Smooth muscle cell (in vitro differentiated cells): Measurements from ENCODE around the gene AIFM1. TPM values are rescaled to one million over a fixed set of nuclear protein-coding genes. Genes with fewer than 3 reads are reported as not detected.

ENCODE experiments used
- DNase-seq: peaks from one replicate; lab custom pipeline; 2025; ENCODE audit not compliant: unreplicated experiment; lab: John Stamatoyannopoulos, UW
- H2AFZ ChIP-seq: fragments of 200-600 bp; sonication (generic); 2 replicates; pipeline ENCODE4 v1.6.0; 2016; ENCODE audit warnings: antibody characterized with exemption, low read depth, mild to moderate bottlenecking
- H3F3A ChIP-seq: fragments of 200-600 bp; sonication (generic); 2 replicates; pipeline ENCODE4 v1.6.0; 2017; ENCODE audit warnings: antibody characterized with exemption, low read depth
- H3K27ac ChIP-seq: fragments of 200-600 bp; sonication (generic); 2 replicates; pipeline ENCODE4 v1.5.1; 2016; ENCODE audit warnings: low read depth, mild to moderate bottlenecking
- H3K27me3 ChIP-seq: fragments of 200-600 bp; sonication (generic); 2 replicates; pipeline ENCODE4 v1.6.1; 2016; ENCODE audit warnings: low read depth, mild to moderate bottlenecking
- H3K36me3 ChIP-seq: fragments of 200-600 bp; sonication (generic); 2 replicates; pipeline ENCODE4 v1.5.1; 2016; ENCODE audit warnings: low read depth
- H3K4me1 ChIP-seq: fragments of 200-600 bp; sonication (generic); 2 replicates; pipeline ENCODE4 v1.5.1; 2016; ENCODE audit warnings: low read depth
- H3K4me2 ChIP-seq: fragments of 200-600 bp; sonication (generic); 2 replicates; pipeline ENCODE4 v1.6.0; 2016; ENCODE audit warnings: mild to moderate bottlenecking
- H3K4me3 ChIP-seq: fragments of 200-600 bp; sonication (generic); 2 replicates; pipeline ENCODE4 v1.5.1; 2016; ENCODE audit warnings: mild to moderate bottlenecking
- H3K79me2 ChIP-seq: fragments of 200-600 bp; sonication (generic); 2 replicates; pipeline ENCODE4 v1.6.0; 2016; ENCODE audit warnings: low read depth, mild to moderate bottlenecking
- H3K9ac ChIP-seq: fragments of 200-600 bp; sonication (generic); 2 replicates; pipeline ENCODE4 v1.6.0; 2016; ENCODE audit warnings: low read depth
- H3K9me3 ChIP-seq: fragments of 200-600 bp; sonication (generic); replicated peaks from 2 replicates; pipeline ENCODE4 v1.5.1; 2016; ENCODE audit warnings: low read depth
- H4K20me1 ChIP-seq: fragments of 200-600 bp; sonication (generic); 2 replicates; pipeline ENCODE4 v1.6.0; 2016; ENCODE audit warnings: low read depth
- WGBS: methylation state at CpG from one replicate; pipeline ENCODE4 v1.1.7; 2016; ENCODE audit warnings: low lambda C conversion rate; 5-methylcytosine and 5-hydroxymethylcytosine counted together
- polyA plus RNA-seq: library from polyadenylated mRNA; unstranded; fragments of >200 nt; fragmentation: Nextera tagmentation; extraction: Ambion mirVana; gene quantifications from 2 replicates; pipeline ENCODE4 v1.2.1, GENCODE V29; 2016
- total RNA-seq: library from RNA; depleted of rRNA; stranded (reverse); fragments of >200 nt; gene quantifications from 2 replicates; pipeline ENCODE4 v1.2.3, GENCODE V29; 2014
- TF ChIP-seq, protein P1 (sequence below): fragments of 200-600 bp; sonication (generic); IDR thresholded peaks from 2 replicates; pipeline ENCODE4 v1.5.1; 2017; ENCODE audit warnings: borderline replicate concordance, mild to moderate bottlenecking, antibody characterized with exemption; ENCODE audit not compliant: insufficient read depth, poor library complexity, severe bottlenecking

The AIFM1 gene
- total and polyA plus RNA-seq, 2 experiments from 2014 or later, result 35.8 to 39.0 TPM

DNA sequence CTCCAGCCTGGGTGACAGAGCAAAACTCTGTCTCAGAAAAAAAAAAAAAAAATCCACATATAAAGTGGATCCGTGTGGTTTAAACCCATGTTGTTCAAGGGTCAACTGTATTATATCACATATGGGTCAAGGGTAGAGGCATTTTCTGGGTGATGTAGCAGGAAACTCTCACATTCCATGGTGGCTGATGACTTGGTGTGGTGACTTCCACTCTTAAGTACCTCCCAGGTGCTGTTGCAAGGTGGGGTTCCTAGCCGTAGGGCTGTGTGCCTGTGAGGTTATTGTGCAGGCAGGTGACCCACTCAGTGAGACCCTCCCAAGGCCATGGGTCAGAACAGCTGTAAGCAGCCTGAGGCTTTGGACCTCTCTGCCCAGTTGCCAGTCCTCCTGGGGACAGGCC, 72.4 kb downstream of the AIFM1 start:
- Histone ChIP-seq H3K9me3 (no peaks in the 10 kb centered on the region), H3K4me3 (no peak overlapping the region), H2AFZ (no peak overlapping the region), H3K36me3 (no peaks in the 10 kb centered on the region), H3K4me1 (no peaks in the 10 kb centered on the region), H3K4me2 (no peak overlapping the region), H4K20me1 (peaks cover 22% of the 10 kb centered on the region), H3K27ac (no peak overlapping the region), H3K27me3 (no peaks in the 10 kb centered on the region), H3F3A (no peaks in the 10 kb centered on the region), H3K9ac (no peak overlapping the region), H3K79me2 (peaks cover 5% of the 10 kb centered on the region)
- TF ChIP-seq, protein P1, sequence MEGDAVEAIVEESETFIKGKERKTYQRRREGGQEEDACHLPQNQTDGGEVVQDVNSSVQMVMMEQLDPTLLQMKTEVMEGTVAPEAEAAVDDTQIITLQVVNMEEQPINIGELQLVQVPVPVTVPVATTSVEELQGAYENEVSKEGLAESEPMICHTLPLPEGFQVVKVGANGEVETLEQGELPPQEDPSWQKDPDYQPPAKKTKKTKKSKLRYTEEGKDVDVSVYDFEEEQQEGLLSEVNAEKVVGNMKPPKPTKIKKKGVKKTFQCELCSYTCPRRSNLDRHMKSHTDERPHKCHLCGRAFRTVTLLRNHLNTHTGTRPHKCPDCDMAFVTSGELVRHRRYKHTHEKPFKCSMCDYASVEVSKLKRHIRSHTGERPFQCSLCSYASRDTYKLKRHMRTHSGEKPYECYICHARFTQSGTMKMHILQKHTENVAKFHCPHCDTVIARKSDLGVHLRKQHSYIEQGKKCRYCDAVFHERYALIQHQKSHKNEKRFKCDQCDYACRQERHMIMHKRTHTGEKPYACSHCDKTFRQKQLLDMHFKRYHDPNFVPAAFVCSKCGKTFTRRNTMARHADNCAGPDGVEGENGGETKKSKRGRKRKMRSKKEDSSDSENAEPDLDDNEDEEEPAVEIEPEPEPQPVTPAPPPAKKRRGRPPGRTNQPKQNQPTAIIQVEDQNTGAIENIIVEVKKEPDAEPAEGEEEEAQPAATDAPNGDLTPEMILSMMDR, result no peak
- no peak for DNase-seq
- WGBS, result 96% methylated on average over 2 of the region's 2 CpGs

DNA sequence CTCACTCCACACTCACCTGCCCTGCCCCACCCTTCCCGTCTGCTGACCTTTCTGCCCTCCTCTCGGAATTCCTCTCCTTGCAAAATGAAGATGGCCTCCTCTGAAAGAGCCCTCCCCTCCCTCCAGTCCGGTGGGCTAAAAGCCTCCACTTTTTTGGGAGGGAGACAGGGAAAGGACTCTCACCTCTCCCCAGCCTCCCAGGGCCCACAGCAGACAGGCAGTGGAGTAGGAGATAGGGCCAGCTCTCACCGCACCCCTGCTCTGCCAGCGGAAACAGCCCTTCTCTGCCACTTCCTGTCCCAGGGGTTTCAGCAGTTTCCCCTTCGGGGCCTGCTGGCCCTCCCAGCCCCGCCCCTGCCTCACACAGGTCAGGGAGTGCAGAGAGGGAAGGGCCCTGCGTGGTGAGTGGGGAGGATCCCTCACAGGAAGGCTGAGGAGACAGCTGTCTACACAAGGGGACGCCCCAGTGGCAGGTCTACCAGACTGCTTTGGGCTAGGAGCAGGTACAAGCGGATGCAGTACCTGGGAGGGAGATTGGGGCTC, 73.6 kb downstream of the AIFM1 start:
- H3K9me3 ChIP-seq, result no peaks in the 10 kb centered on the region
- H3K36me3 ChIP-seq, result no peaks in the 10 kb centered on the region
- H2AFZ ChIP-seq, result no peak overlapping the region
- peaks cover 5% of the 10 kb centered on the region for H3K79me2 ChIP-seq
- no peak overlapping the region for H3K4me3 ChIP-seq
- no peak for DNase-seq
- no peaks in the 10 kb centered on the region for H3F3A ChIP-seq
- no peak overlapping the region for H3K9ac ChIP-seq
- WGBS, result 56% methylated on average over 10 of the region's 10 CpGs
- TF ChIP-seq, protein P1, result no peak
- H3K27ac ChIP-seq, result no peak overlapping the region
- no peaks in the 10 kb centered on the region for H3K27me3 ChIP-seq
- H3K4me1 ChIP-seq, result no peaks in the 10 kb centered on the region
- H3K4me2 ChIP-seq, result no peak overlapping the region
- H4K20me1 ChIP-seq, result peaks cover 18% of the 10 kb centered on the region

DNA sequence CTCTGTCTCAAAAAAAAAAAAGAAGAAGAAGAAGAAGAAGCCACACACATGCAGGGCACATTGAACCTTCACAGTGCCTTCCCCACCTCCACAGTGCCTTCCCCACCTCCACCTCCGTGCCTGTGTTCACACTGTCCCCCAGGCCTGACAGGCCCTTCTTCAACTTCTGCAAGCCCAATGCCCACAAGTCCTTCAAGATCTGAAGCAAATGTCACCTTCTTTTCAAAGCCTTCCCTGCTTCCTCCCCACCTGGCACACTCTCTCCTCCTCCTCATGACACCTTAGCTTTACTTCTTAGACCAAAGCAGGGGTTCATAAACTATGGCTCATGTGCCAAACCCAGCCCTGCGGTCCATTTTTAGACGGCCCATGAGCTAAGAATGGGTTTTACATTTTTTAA, 75.3 kb downstream of the AIFM1 start:
- Histone ChIP-seq H3K4me2 (no peak overlapping the region), H3K36me3 (no peaks in the 10 kb centered on the region), H3K79me2 (peaks cover 5% of the 10 kb centered on the region), H3K4me3 (no peak overlapping the region), H3K9me3 (no peaks in the 10 kb centered on the region), H3K4me1 (no peaks in the 10 kb centered on the region), H4K20me1 (peaks cover 21% of the 10 kb centered on the region), H3K27ac (no peak overlapping the region), H2AFZ (no peak overlapping the region), H3K9ac (no peak overlapping the region), H3K27me3 (no peaks in the 10 kb centered on the region), H3F3A (no peaks in the 10 kb centered on the region)
- TF ChIP-seq, protein P1, result no peak
- no peak for DNase-seq
- WGBS, result 91% methylated on average over 3 of the region's 3 CpGs
